Left ventricle myocardium inferior (tissue), 1 donor: ENCODE data around the gene VWF. TPM values are rescaled to one million over a fixed set of nuclear protein-coding genes. Genes with fewer than 3 reads are reported as not detected.
A peak's percentile ranks its signal among the peaks of the same experiment; 100 is the strongest.

Experiments used
- DNase-seq: peaks from one replicate; pipeline ENCODE4 v3.0.0-alpha.2; 2020
- H3K27ac ChIP-seq: fragments of 200-600 bp; replicated peaks from 2 replicates; pipeline ENCODE4 v1.8.0; 2021
- H3K27me3 ChIP-seq: fragments of 200-600 bp; 2 replicates; pipeline ENCODE4 v1.8.0; 2021; ENCODE audit warnings: low read depth
- H3K36me3 ChIP-seq: fragments of 200-600 bp; 2 replicates; pipeline ENCODE4 v1.8.0; 2021
- H3K4me1 ChIP-seq: fragments of 200-600 bp; 2 replicates; pipeline ENCODE4 v1.8.0; 2021
- H3K4me3 ChIP-seq: fragments of 200-600 bp; 2 replicates; pipeline ENCODE4 v1.8.0; 2021; ENCODE audit warnings: mild to moderate bottlenecking, moderate library complexity
- H3K9me3 ChIP-seq: fragments of 200-600 bp; replicated peaks from 2 replicates; pipeline ENCODE4 v1.8.0; 2021
- intact Hi-C: fragments of 100-400 bp; cut with micrococcal nuclease; formaldehyde crosslinking; loops from one replicate; pipeline ENCODE4 v1.11.0; 2022
- total RNA-seq: library from RNA; stranded (reverse); fragmentation: NEBNext Ultra II Directional; extraction: Animal tissue kit (Norgen Biotek cat#: 25700); gene quantifications from one replicate; pipeline ENCODE4 v1.2.1, GENCODE V29; 2021
- TF ChIP-seq, protein P1 (sequence below): fragments of 200-600 bp; IDR thresholded peaks from 2 replicates; pipeline ENCODE4 v1.8.0; 2021; ENCODE audit warnings: antibody characterized with exemption, mild to moderate bottlenecking, borderline replicate concordance
- donor health status: DM: no; HTN: yes; CAD: no; lungs with severe emphysema.

VWF gene
- total RNA-seq, 1 donor from 2014 or later: 250 TPM

DNA sequence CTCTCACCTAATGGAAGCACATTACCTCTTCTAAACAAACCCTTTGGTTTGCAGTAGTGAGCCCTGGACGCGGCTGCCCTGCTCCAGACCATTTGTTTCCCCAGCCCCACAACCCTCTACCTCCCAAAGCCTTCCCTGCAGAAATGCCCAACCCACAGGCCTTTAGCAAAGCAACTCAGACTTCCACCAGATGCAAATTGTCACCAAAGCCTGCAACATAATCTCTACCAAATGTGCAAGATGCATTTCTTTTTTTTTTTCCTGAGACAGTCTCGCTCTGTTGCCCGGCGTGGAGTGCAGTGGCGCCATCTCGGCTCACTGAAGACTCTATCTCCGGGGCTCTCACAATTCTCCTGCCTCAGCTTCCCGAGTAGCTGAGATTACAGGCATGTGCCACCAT, 56.2 kb downstream of the VWF start:
- H3K4me1 ChIP-seq: peaks cover 68% of the 10 kb centered on the region
- peaks cover 34% of the 10 kb centered on the region for H3K36me3 ChIP-seq
- H3K27me3 ChIP-seq: peaks cover 4% of the 10 kb centered on the region
- TF ChIP-seq, protein P1, sequence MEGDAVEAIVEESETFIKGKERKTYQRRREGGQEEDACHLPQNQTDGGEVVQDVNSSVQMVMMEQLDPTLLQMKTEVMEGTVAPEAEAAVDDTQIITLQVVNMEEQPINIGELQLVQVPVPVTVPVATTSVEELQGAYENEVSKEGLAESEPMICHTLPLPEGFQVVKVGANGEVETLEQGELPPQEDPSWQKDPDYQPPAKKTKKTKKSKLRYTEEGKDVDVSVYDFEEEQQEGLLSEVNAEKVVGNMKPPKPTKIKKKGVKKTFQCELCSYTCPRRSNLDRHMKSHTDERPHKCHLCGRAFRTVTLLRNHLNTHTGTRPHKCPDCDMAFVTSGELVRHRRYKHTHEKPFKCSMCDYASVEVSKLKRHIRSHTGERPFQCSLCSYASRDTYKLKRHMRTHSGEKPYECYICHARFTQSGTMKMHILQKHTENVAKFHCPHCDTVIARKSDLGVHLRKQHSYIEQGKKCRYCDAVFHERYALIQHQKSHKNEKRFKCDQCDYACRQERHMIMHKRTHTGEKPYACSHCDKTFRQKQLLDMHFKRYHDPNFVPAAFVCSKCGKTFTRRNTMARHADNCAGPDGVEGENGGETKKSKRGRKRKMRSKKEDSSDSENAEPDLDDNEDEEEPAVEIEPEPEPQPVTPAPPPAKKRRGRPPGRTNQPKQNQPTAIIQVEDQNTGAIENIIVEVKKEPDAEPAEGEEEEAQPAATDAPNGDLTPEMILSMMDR: no peak
- H3K27ac ChIP-seq: peak overlapping the region; percentile 14
- no peak for DNase-seq
- no peak overlapping the region for H3K4me3 ChIP-seq
- intact Hi-C loops: loop anchor here (5.0 kb wide), 1 partner anchor 209 kb away; no protein-coding TSS in a partner anchor
- no peaks in the 10 kb centered on the region for H3K9me3 ChIP-seq

DNA sequence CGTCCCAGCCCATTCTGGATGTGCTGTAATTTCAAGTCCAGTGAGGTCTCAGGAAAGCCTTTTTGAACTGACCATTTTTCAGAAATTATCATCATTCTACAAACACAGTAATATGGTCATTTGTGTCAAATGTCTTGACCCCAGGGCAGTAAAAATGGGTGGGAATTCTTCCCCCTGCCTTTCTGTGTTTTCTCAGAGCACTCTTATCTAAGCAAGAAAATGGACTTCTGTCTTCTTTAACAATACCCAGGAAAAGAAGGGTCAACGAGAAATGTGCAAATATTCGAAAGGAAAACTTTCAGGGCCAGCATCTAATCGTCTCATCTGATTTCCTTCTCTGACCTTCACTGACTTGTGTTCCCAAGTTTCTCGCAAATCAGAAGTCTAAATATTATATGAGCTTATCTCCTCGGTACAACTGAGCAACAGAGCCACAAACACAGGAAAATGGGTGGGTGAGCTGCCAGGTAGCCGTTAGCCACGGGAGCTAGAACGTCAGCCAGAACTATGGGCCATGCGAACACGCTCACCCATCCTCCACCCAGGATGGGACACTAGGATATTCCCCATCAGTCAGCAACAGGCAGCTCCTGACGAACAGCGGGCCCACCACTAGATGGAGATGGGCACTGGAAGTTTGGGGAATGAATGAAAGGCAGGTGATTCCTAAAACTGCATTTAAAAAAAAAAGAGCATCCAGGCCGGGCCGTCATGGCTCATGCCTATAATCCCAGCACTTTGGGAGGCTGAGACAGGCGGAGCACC, 57.1 kb downstream of the VWF start:
- H3K36me3 ChIP-seq: peaks cover 31% of the 10 kb centered on the region
- H3K9me3 ChIP-seq: no peaks in the 10 kb centered on the region
- DNase-seq: no peak
- peak overlapping the region; percentile 43 for H3K27ac ChIP-seq
- H3K4me3 ChIP-seq: no peak overlapping the region
- peaks cover 68% of the 10 kb centered on the region for H3K4me1 ChIP-seq
- TF ChIP-seq, protein P1: peak; percentile 53
- H3K27me3 ChIP-seq: no peaks in the 10 kb centered on the region
- intact Hi-C loops: loop anchor here (5.0 kb wide), 1 partner anchor 210 kb away; no protein-coding TSS in a partner anchor

DNA sequence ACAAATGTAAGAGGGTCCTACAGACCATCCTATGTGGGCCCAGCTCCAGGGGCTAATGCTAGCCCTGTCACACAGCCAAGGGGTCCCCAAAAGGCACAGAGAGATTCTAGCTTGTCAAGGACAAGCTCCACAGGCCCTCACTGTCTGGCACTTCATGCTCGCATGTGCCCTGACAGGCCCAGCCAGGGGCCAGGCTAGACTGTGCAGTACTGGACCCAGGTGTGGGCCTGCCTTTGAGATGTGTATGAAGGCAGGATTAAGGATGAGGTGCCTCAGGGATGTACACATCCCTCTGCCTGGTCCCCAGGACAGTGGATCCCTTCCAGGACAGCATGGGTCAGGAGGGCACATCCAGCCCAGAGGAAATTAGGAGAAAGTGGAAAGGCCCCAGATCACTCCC, 57.8 kb downstream of the VWF start:
- intact Hi-C loops: loop anchor here (5.0 kb wide), 1 partner anchor 211 kb away; no protein-coding TSS in a partner anchor
- TF ChIP-seq, protein P1: no peak
- peaks cover 30% of the 10 kb centered on the region for H3K36me3 ChIP-seq
- no peaks in the 10 kb centered on the region for H3K9me3 ChIP-seq
- H3K4me3 ChIP-seq: no peak overlapping the region
- DNase-seq: no peak
- no peaks in the 10 kb centered on the region for H3K27me3 ChIP-seq
- H3K4me1 ChIP-seq: peaks cover 67% of the 10 kb centered on the region
- peak overlapping the region; percentile 43 for H3K27ac ChIP-seq

DNA sequence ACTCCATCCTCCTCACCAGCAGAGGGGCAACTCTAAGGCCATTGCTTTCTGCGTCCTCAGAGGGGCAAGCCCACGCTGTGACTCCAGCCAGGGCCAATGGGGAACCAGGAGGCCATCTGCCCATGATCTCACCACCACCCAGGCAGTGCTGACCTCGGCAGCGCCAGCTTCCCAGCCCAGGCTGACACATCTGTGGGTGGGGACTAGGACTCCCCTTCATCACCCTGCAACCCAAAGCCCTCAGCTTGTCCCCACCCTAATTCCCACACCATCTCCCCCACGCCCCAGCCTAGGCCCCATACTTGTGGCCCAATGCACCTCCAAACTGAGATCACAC, 58.6 kb downstream of the VWF start:
- peak overlapping the region; percentile 43 for H3K27ac ChIP-seq

DNA sequence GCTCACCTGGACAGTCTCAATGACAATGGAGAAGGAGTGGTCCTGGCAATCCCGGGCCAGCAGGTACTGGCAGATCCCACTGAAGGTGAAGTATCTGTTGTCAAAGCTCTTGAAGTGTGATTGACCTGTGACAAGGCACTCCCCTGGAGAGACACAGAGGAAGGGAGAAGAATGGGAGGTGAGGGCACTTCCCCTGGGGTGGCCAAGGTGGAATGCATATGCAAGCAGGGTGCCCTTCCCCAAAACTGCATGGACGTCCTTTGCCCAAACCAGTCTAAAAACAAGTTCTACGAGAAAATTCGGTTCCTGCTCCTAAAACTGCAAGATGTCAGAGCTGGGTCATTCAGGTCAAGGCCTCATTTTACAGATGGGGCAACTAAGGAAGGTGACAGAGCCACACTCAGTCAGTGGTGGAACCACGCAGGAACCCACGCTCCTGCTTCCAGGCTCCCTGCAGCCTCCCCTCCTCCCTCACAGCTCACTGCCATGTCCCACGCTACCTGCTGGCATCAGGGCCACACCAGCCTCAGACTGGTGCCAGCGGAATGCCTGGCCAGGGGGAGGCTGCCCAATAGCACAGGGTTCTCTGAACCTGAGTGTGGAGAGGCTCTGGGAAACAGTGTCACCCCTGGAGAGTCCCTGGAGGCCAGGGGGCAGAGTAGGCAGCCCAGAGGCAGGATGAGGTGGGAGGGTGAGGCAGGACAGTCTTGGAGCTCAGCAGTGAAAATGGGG, 59.2 kb downstream of the VWF start:
- intact Hi-C loops: loop anchor here (5.0 kb wide), 1 partner anchor 212 kb away; no protein-coding TSS in a partner anchor
- Histone ChIP-seq H3K4me1 (peaks cover 56% of the 10 kb centered on the region), H3K36me3 (peaks cover 18% of the 10 kb centered on the region), H3K9me3 (no peaks in the 10 kb centered on the region), H3K27me3 (no peaks in the 10 kb centered on the region), H3K4me3 (no peak overlapping the region), H3K27ac (peak overlapping the region; percentile 43)
- TF ChIP-seq, protein P1: no peak
- DNase-seq: no peak

More for the DNA sequence above, 58.6 kb downstream of the VWF start:
- no peak overlapping the region for H3K4me3 ChIP-seq
- TF ChIP-seq, protein P1: no peak
- no peaks in the 10 kb centered on the region for H3K27me3 ChIP-seq
- intact Hi-C loops: loop anchor here (5.0 kb wide), 1 partner anchor 211 kb away; no protein-coding TSS in a partner anchor
- H3K36me3 ChIP-seq: peaks cover 22% of the 10 kb centered on the region
- no peaks in the 10 kb centered on the region for H3K9me3 ChIP-seq
- no peak for DNase-seq
- peaks cover 61% of the 10 kb centered on the region for H3K4me1 ChIP-seq
